ENCODE data around the gene PTPRS. TPM values are rescaled to one million over a fixed set of nuclear protein-coding genes. Genes with fewer than 3 reads are reported as not detected.

PTPRS gene
- total RNA-seq, 1 experiment from 2014 or later: 44.9 TPM

Other genes with a start within 250 kb of the PTPRS start
- not detected in 2 replicates for gene ZNRF4, start 114.6 kb upstream of the PTPRS start, total RNA-seq (2014; rRNA removed; shearing (Covaris generic))
- 0.12 TPM in 1 of 2 replicates, not detected in the other for gene TINCR, start 227.1 kb upstream of the PTPRS start, total RNA-seq (2014; rRNA removed; shearing (Covaris generic))